Renal cortex interstitium (tissue), 15 donors: ENCODE results near the gene NUDT4B. TPM values are rescaled to one million over a fixed set of nuclear protein-coding genes. Genes with fewer than 3 reads are reported as not detected.
"Not testable (repeated sequence)": the region's sequence is repeated elsewhere in the genome, so short reads cannot be mapped to it uniquely, and the experiment has no call there.

Experiments used
- DNase-seq, 11 donors: peaks; one replicate each; pipeline ENCODE4 v3.0.0-alpha.2; 2013; ENCODE audit warnings: low read depth in 9 of 11, low spot score in 4 of 11; ENCODE audit errors: extremely low read depth in 1 of 11
- long read RNA-seq, 16 experiments: transcript quantifications; one replicate each; lab custom pipeline, GENCODE V29; 2026
- polyA plus RNA-seq, 3 donors: library from polyadenylated mRNA; unstranded; fragments of 120-200 nt; gene quantifications; one replicate each; pipeline ENCODE4 v1.2.1, GENCODE V29; 2013; ENCODE audit not compliant: insufficient read length in 3 of 3

The NUDT4B gene
- 1 to 10 TPM in 2 of 3 donors, under 1 TPM in 1; 0.82 to 4.2 (median 2.8) TPM for polyA plus RNA-seq
- long read RNA-seq, donor 1, partial matches to known transcripts: 0 of 1 reads
- long read RNA-seq, donor 1, other reads (novel, unspliced or antisense): 0 of 1 reads
- long read RNA-seq, donor 2, partial matches to known transcripts: 0 of 3 reads
- long read RNA-seq, donor 2, other reads (novel, unspliced or antisense): 0 of 3 reads
- long read RNA-seq, donor 3, transcript NUDT4B-201 (1 exons, 1,206 nt): major isoform, 5 of 5 reads
- long read RNA-seq, donor 3, partial matches to known transcripts: 0 of 5 reads
- long read RNA-seq, donor 3, other reads (novel, unspliced or antisense): 0 of 5 reads
- long read RNA-seq, donor 4, partial matches to known transcripts: 0 of 1 reads
- long read RNA-seq, donor 4, other reads (novel, unspliced or antisense): 0 of 1 reads
- long read RNA-seq, donor 5: 0 reads
- long read RNA-seq, donor 6, transcript NUDT4B-201 (1 exons, 1,206 nt): major isoform, 5 of 5 reads
- long read RNA-seq, donor 6, partial matches to known transcripts: 0 of 5 reads
- long read RNA-seq, donor 6, other reads (novel, unspliced or antisense): 0 of 5 reads
- long read RNA-seq, donor 7, transcript NUDT4B-201 (1 exons, 1,206 nt): major isoform, 7 of 7 reads
- long read RNA-seq, donor 7, partial matches to known transcripts: 0 of 7 reads
- long read RNA-seq, donor 7, other reads (novel, unspliced or antisense): 0 of 7 reads
- long read RNA-seq, donor 8, transcript NUDT4B-201 (1 exons, 1,206 nt): major isoform, 5 of 5 reads
- long read RNA-seq, donor 8, partial matches to known transcripts: 0 of 5 reads
- long read RNA-seq, donor 8, other reads (novel, unspliced or antisense): 0 of 5 reads
- long read RNA-seq, donor 9, partial matches to known transcripts: 0 of 1 reads
- long read RNA-seq, donor 9, other reads (novel, unspliced or antisense): 0 of 1 reads
- long read RNA-seq, donor 10, partial matches to known transcripts: 0 of 3 reads
- long read RNA-seq, donor 10, other reads (novel, unspliced or antisense): 0 of 3 reads
- long read RNA-seq, donor 11, partial matches to known transcripts: 0 of 2 reads
- long read RNA-seq, donor 11, other reads (novel, unspliced or antisense): 0 of 2 reads
- long read RNA-seq, donor 12, partial matches to known transcripts: 0 of 3 reads
- long read RNA-seq, donor 12, other reads (novel, unspliced or antisense): 0 of 3 reads
- long read RNA-seq, donor 13, transcript NUDT4B-201 (1 exons, 1,206 nt): major isoform, 5 of 5 reads
- long read RNA-seq, donor 13, partial matches to known transcripts: 0 of 5 reads
- long read RNA-seq, donor 13, other reads (novel, unspliced or antisense): 0 of 5 reads
- long read RNA-seq, donor 14, partial matches to known transcripts: 0 of 1 reads
- long read RNA-seq, donor 14, other reads (novel, unspliced or antisense): 0 of 1 reads
- long read RNA-seq, donor 15, partial matches to known transcripts: 0 of 1 reads
- long read RNA-seq, donor 15, other reads (novel, unspliced or antisense): 0 of 1 reads
- long read RNA-seq, donor 16, transcript NUDT4B-201 (1 exons, 1,206 nt): major isoform, 8 of 8 reads
- long read RNA-seq, donor 16, partial matches to known transcripts: 0 of 8 reads
- long read RNA-seq, donor 16, other reads (novel, unspliced or antisense): 0 of 8 reads

DNA sequence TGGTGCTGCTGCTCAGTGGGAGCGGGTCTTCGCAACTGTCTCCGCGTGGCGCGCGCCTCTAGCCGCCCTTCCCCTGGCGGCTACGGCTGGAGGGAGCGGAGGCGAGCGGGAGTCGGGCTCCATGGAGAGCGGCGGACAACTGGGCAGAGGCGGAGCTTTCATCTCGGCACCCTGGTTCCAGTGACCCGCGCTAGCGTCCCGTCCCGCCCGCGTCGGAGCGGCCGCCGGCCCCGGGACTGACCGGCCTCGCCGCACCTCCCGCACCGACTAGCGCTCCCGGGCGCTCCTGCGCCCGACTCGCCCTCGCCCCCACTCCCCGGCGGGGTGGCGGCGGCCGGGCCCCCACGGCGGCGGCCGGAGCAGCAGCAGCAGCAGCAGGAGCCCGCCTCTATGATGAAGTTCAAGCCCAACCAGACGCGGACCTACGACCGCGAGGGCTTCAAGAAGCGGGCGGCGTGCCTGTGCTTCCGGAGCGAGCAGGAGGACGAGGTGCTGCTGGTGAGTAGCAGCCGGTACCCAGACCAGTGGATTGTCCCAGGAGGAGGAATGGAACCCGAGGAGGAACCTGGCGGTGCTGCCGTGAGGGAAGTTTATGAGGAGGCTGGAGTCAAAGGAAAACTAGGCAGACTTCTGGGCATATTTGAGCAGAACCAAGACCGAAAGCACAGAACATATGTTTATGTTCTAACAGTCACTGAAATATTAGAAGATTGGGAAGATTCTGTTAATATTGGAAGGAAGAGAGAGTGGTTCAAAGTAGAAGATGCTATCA, at the start of gene NUDT4B:
Gene NUDT4B, plus strand, starts transcription at position 212 of the 772 bp plus-strand sequence. Its CDS starts 179 bp downstream, at position 391.
- not testable (repeated sequence) for DNase-seq

DNA sequence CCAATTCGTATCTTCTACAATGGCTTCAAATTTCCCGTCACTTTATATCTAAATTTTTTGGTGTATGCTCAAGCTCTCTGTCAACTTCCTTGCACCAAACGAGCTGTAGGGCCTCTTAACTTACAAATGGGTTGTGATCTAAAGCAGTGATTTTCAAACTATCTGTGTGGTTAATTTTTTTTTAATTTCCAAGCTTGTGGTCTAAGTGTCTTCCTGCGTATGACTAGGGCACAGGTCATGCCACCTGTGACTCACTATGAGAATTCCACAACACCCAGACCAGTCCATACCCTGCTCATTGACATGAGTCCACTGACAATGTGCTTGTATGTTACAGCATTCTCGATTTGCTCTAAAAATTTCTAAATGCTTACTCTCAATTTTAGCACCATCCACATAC, 49.2 kb upstream of the NUDT4B start:
- not testable (repeated sequence) for DNase-seq

DNA sequence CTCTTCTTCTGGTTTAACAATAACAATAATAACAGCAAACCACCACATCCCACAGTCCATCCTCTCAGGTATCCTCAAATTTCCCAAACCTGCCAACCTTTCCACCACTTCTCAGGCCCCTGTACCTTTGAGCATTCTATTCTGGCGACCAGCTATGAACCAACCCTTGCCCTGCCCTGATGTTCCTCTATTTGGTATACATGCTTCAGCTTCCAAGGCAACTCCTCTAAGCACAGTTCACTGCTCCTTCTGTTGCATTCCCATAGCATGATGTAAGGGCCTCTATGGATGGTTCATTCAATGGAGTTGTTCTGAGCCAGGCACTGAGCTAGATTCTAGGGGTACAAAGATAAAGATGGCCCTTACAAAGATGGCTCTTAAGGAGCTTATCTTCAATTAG, 46.3 kb upstream of the NUDT4B start:
- DNase-seq: not testable (repeated sequence)

- not testable (repeated sequence) for DNase-seq
Observed at GRCh38 chr1:148703973-148704591, 44.5 kb upstream of the NUDT4B start.

DNA sequence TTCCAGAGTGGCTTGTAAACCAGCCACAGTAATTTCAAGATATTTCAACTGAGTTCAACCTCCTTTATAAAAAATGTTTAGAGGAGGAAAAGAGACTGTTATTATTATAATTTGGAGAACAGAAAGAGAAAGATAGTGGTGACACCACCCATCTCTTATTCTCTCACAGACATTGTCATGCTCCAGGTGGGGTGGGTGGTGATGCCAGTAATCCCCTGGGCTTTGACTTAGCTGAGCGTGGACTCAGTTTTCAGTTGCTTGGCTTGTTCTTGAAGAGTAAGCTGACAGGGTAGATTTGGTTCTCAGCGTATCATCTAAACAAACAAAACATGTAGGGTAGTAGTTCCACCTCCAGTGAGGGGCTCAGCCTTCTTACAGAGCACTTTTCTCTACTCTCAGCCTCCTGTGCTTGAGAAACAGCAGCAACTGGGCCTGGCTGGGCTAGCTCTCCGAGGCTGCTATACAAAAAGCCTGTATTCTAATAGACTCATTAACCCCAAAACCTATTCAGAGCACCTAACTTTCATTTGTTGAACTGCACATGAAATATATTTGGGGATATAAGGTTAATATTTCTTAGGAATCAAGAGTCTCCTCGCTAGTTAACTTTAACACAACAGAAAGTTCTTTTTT, 43.1 kb upstream of the NUDT4B start:
- DNase-seq: not testable (repeated sequence)

DNA sequence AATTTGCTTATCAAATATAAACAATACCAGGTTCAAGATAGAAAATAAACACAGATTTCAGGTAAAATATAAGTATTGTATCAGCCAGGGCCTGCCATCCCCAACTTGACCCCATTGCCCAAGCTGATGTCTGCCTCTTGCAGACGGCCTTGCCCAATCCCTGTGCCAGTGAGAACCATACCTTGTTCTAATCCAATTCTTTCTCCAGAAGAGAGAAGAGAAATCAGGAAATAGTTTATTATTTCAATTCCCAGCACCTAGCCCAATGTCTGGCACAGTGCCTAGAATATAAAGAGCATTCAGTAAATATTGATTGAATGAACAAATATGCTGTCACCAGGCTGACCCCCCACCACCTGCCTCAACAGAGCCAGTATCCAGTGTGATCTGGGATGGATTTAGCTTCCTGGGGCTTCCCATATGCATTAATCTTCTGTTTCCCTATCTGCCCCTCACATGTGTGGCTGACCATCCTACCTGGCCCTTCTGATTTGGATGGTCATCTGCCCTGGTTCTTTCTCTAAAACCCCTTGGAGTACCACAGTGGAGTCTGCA, 39.7 kb upstream of the NUDT4B start:
- not testable (repeated sequence) for DNase-seq

DNA sequence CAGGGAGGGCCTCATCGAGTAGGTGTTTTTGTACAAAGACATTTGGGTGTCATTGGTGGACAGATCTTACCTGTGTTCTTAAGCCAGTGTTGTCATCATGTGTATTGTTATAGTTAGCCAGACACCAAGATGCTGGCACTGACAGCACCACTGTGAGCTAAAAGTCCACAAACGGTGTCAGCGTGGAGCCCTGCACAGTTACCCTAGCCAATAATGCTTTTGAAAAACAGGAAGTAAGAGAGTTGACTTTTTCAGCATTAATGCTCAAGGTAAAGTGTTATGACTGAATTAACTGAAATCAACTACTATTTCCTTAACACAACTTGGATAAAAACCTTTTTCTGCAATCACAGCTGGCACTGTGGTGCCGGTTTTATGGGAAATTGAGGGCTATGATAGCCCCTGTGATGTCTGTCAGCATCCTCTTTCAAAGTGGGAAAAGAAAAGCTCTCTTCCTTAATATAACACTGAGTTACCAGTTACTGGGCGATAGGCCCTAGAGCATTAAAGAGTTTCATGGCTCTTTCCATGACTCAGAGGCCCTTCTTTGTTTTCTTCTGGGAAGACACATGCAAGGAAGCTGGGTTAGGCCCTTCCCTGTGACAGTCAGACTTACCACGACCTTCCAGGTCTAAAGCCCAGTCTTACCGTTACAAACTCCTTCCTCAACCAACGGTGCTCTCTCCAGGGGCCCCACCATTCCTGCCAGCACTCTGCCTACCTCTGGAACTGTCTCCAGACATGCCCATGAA, 37.6 kb upstream of the NUDT4B start:
- DNase-seq: not testable (repeated sequence)

DNA sequence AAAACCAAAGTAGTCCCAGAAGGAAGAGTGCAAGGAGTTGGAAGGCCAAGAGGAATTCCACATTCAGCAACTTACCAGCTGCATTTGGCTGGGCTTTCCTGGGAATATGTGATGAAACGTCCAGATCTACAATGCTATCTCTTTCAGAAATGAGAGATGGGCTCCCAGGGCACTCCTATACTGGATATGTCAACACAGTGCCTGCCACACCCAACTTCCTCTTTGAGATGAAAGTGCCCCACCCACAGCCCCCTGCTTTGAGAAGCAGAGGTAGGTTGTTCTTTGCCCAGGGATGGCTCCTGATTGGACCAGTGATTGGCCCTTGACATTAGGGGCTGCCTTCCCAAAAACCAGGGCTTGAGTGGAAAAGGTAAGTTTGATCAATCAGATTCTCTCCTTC, 36.2 kb upstream of the NUDT4B start:
- not testable (repeated sequence) for DNase-seq

- DNase-seq: not testable (repeated sequence)
Observed at GRCh38 chr1:148715518-148715917, 33.1 kb upstream of the NUDT4B start.

- DNase-seq: not testable (repeated sequence)
Observed at GRCh38 chr1:148716966-148717520, 31.5 kb upstream of the NUDT4B start.

DNA sequence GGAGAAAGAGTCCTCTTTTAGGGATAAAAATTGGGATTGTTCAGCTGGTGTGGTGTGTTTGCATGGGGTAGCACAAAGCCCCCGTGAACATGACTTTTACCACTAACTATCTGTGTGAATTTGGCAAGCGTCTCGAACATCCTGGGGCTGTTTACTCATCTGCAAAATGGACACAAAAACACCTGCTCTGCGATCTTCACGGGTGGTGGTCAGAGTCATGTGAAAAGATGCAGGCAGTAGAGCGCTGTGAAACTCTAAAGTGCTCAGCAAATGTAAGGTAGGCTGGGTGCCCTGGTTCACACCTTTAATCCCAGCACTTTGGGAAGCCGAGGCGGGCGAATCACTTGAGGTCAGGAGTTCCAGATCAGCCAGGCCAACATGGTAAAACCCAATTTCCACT, 27.7 kb upstream of the NUDT4B start:
- not testable (repeated sequence) for DNase-seq

DNA sequence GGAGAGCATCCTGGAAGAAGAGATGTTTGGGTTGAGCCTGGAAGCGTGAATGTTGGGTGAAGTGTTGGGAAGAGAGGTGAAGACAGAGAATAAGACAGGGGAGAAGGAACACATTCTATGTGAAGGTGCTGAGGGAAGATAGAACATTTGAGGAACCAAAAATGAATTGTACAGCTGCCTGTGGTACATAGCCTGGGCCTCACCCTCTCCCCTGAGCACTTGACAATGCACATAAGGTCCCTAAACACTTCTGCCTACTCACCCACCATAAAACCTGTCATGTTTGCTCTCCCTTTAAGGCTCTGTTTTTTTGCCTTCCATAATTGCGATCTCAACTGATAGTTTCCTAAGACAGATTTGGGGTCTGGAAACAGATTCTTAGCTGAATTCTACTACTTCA, 25.8 kb upstream of the NUDT4B start:
- DNase-seq: not testable (repeated sequence)

GRCh38 chr1:148723515-148723914, 25.1 kb upstream of the NUDT4B start:
- not testable (repeated sequence) for DNase-seq

GRCh38 chr1:148724872-148725271, 23.7 kb upstream of the NUDT4B start:
- DNase-seq: not testable (repeated sequence)

DNA sequence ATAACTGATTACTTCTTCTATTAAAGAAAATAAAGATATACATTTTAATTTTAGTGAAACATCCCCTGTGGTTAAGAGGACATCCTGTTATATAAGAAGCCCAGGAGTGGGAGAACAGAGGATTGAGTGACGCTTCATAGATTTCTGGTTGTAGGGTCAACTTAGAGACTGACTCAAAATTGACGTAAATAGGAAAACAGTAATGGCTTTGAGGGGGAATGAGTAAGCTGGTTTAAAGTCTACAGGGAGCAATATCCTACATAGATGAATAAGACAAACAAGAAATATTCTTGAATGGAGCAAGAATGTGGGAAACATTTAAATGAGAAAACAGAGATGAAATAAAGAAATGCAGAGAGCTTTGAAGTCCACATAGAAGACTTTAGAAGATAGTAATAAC, 20.7 kb upstream of the NUDT4B start:
- DNase-seq: not testable (repeated sequence)
